Fibroblast of lung (primary cell): ENCODE results near the gene GRIK4. TPM values are rescaled to one million over a fixed set of nuclear protein-coding genes. Genes with fewer than 3 reads are reported as not detected.

Experiments
- DNase-seq, 2 donors: peaks; one replicate each; pipeline versions ENCODE4 v3.0.0 to v3.0.0-alpha.2; 2010; ENCODE audit warnings: low read depth in 2 of 2
- H2AFZ ChIP-seq: 2 replicates; pipeline ENCODE4 v1.5.1; 2012; ENCODE audit warnings: low read length, control low read depth, inconsistent platforms
- H3K27ac ChIP-seq: 2 replicates; pipeline ENCODE4 v1.5.1; 2011; ENCODE audit warnings: low read length, control low read depth; ENCODE audit not compliant: insufficient read depth
- H3K27me3 ChIP-seq: 2 replicates; pipeline ENCODE4 v1.5.1; 2011; ENCODE audit warnings: mild to moderate bottlenecking, low read length; ENCODE audit not compliant: control insufficient read depth, insufficient read depth
- H3K36me3 ChIP-seq: 2 replicates; pipeline ENCODE4 v1.5.1; 2011; ENCODE audit warnings: low read length; ENCODE audit not compliant: control insufficient read depth, insufficient read depth
- H3K4me1 ChIP-seq: 2 replicates; pipeline ENCODE4 v1.5.1; 2011; ENCODE audit warnings: low read length; ENCODE audit not compliant: control insufficient read depth, insufficient read depth; ENCODE audit errors: extremely low read depth
- H3K4me2 ChIP-seq: 2 replicates; pipeline ENCODE4 v1.5.1; 2011; ENCODE audit warnings: low read length, control low read depth; ENCODE audit not compliant: insufficient read depth; ENCODE audit errors: extremely low read depth
- H3K4me3 ChIP-seq, 4 experiments: fragments of 200-600 bp in 1 of 4; sonication (generic) in 1 of 4; replicated peaks in 1 of 4; 2 replicates each; pipeline ENCODE4 v1.5.1; 2011 to 2016; ENCODE audit warnings: low read length in 4 of 4, low read depth in 3 of 4, mild to moderate bottlenecking in 3 of 4, control low read depth in 2 of 4, inconsistent platforms in 1 of 4, mixed read lengths in 1 of 4; ENCODE audit not compliant: insufficient read depth in 1 of 4; ENCODE audit errors: control extremely low read depth in 1 of 4
- H3K79me2 ChIP-seq: 2 replicates; pipeline ENCODE4 v1.5.1; 2012; ENCODE audit warnings: mild to moderate bottlenecking, low read length, inconsistent platforms; ENCODE audit not compliant: control insufficient read depth, insufficient read depth
- H3K9ac ChIP-seq: 2 replicates; pipeline ENCODE4 v1.5.1; 2011; ENCODE audit warnings: mild to moderate bottlenecking, low read length, control low read depth; ENCODE audit not compliant: insufficient read depth
- H3K9me3 ChIP-seq: 2 replicates; pipeline ENCODE4 v1.5.1; 2012; ENCODE audit warnings: low read depth, low read length; ENCODE audit not compliant: control insufficient read depth, insufficient read depth
- H4K20me1 ChIP-seq: 2 replicates; pipeline ENCODE4 v1.5.1; 2011; ENCODE audit warnings: low read length; ENCODE audit not compliant: control insufficient read depth, insufficient read depth; ENCODE audit errors: extremely low read depth
- CTCF ChIP-seq, 2 donors: IDR thresholded peaks in 1 of 2; conservative IDR thresholded peaks in 1 of 2; 1 replicate in 1 of 2; 2 replicates in 1 of 2; pipeline ENCODE4 v1.5.1; 2011 to 2012; ENCODE audit warnings: low read length in 2 of 2, control low read depth in 1 of 2, inconsistent platforms in 1 of 2, low read depth in 1 of 2, mild to moderate bottlenecking in 1 of 2
- EZH2 ChIP-seq: IDR thresholded peaks from 2 replicates; pipeline ENCODE4 v1.5.1; 2012; ENCODE audit warnings: low read length, control low read depth, mild to moderate bottlenecking; ENCODE audit errors: missing control alignments
- polyA plus RNA-seq, 2 donors: library from polyadenylated mRNA; depleted of rRNA in 1 of 2; stranded (reverse) in 1 of 2; unstranded in 1 of 2; fragments of >200 nt; gene quantifications; 2 replicates each; pipeline ENCODE4 v1.2.1, GENCODE V29; 2011 to 2012; ENCODE audit warnings: missing spikeins in 1 of 2
- total RNA-seq: library from RNA; depleted of rRNA; stranded (reverse); fragments of >200 nt; gene quantifications from 2 replicates; pipeline ENCODE4 v1.2.1, GENCODE V29; 2014

GRIK4 gene
- total and polyA plus RNA-seq, 2 donors (not counting 1 experiment from before 2014, with no cell fraction given) = 0.17 to 1.5 TPM

GRCh38 chr11:120586072-120586471 is 74.5 kb downstream of the GRIK4 start:
- H3K4me2 ChIP-seq = no peak overlapping the region
- DNase-seq = no peak
- H3K9me3 ChIP-seq = no peaks in the 10 kb centered on the region
- no peak overlapping the region for H2AFZ ChIP-seq
- H3K27me3 ChIP-seq = no peaks in the 10 kb centered on the region
- H3K9ac ChIP-seq = no peak overlapping the region
- no peaks in the 10 kb centered on the region for H3K4me1 ChIP-seq
- no peak overlapping the region for H3K4me3 ChIP-seq
- H3K36me3 ChIP-seq = no peaks in the 10 kb centered on the region
- H3K79me2 ChIP-seq = no peaks in the 10 kb centered on the region
- no peak for TF ChIP-seq CTCF (conservative IDR thresholded peaks at IDR 0.05 in 1 of 2, IDR thresholded peaks at IDR 0.05 in 1 of 2; ENCODE audit: low read depth in 1 of 2, low read length in 2 of 2)
- no peak for TF ChIP-seq EZH2
- H4K20me1 ChIP-seq = no peaks in the 10 kb centered on the region
- H3K27ac ChIP-seq = no peak overlapping the region

DNA sequence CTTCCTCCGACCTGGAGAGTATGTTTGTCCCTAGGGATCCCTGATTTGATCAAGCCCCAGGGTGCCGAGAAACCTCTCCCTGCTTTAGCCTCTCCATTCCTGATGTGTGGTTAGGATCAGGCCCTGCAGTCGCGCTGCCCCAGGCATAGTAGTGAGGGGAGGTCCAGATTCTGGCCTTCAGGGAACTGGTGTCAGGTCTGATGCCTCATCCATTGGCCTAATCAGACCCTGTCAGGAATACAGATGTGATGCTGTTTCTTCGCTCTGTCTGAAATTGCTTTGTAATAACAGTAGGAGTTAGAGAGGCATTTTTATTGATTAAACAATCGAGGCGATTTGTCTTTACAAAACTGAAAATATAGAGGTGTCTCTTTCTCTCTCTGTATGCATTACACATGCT is 75.2 kb downstream of the GRIK4 start:
- H2AFZ ChIP-seq = no peak overlapping the region
- no peaks in the 10 kb centered on the region for H3K36me3 ChIP-seq

DNA sequence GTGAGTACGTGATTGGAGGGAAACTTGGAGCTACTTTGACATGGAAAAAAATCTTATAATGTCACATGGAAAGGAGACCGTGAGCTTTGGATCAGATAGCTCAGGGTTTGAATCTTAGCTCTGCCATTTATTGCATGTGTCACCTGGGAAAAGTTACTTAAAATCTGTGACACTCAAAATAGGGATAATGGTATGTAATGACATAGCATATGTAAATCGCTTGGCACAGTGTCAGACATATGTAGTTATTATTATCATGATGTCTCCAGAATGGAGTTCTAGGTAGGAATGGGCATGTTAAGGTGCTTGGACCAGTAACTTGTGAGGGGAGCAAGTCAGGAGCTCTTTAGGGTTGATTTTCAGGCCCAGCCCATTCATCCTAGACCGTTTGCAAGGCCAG is 75.8 kb downstream of the GRIK4 start:
- no peak for DNase-seq
- H2AFZ ChIP-seq = no peak overlapping the region
- no peak overlapping the region for H3K9ac ChIP-seq
- H3K27ac ChIP-seq = no peak overlapping the region
- no peak overlapping the region for H3K4me3 ChIP-seq
- H3K9me3 ChIP-seq = no peaks in the 10 kb centered on the region
- H3K27me3 ChIP-seq = no peaks in the 10 kb centered on the region
- no peaks in the 10 kb centered on the region for H3K4me1 ChIP-seq
- H3K4me2 ChIP-seq = no peak overlapping the region
- TF ChIP-seq EZH2 (no peak), CTCF (conservative IDR thresholded peaks at IDR 0.05 in 1 of 2, IDR thresholded peaks at IDR 0.05 in 1 of 2; ENCODE audit: low read depth in 1 of 2, low read length in 2 of 2) (no peak)
- no peaks in the 10 kb centered on the region for H3K36me3 ChIP-seq
- no peaks in the 10 kb centered on the region for H3K79me2 ChIP-seq
- H4K20me1 ChIP-seq = no peaks in the 10 kb centered on the region

More for the DNA sequence above, 75.2 kb downstream of the GRIK4 start:
- DNase-seq = no peak
- Histone ChIP-seq H4K20me1 (no peaks in the 10 kb centered on the region), H3K4me1 (no peaks in the 10 kb centered on the region), H3K9ac (no peak overlapping the region), H3K79me2 (no peaks in the 10 kb centered on the region), H3K9me3 (no peaks in the 10 kb centered on the region), H3K27ac (no peak overlapping the region), H3K27me3 (no peaks in the 10 kb centered on the region), H3K4me2 (no peak overlapping the region), H3K4me3 (no peak overlapping the region)
- TF ChIP-seq EZH2 = no peak
- TF ChIP-seq CTCF (conservative IDR thresholded peaks at IDR 0.05 in 1 of 2, IDR thresholded peaks at IDR 0.05 in 1 of 2; ENCODE audit: low read depth in 1 of 2, low read length in 2 of 2) = no peak
